ENCODE data around the gene GALNT16.

Gene GALNT16

GRCh38 chr14:69318901-69319475 is 59.0 kb downstream of the GALNT16 start:
- peak; percentile 17 for DNase-seq

DNA sequence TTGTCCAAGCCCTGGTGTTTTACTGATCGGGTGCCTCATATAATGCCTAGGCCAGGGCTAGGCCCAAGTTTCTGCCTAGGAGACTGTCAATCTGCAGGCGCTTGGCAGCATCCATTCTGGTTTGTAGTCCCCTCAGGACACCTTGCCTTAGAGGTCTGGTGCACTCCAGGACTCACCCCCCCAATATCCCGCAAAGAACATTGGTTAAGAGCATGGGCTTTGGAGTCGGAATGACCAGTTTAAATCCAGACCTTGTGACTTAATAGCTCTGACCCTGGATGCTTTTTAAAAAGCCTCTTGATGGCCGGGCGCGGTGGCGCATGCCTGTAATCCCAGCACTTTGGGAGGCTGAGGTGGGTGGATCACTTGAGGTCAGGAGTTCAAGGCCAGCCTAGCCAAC is 60.0 kb downstream of the GALNT16 start:
- DNase-seq: no peak

GRCh38 chr14:69320581-69321365 is 60.8 kb downstream of the GALNT16 start:
- DNase-seq: peak; percentile 54

GRCh38 chr14:69321601-69322330 is 61.8 kb downstream of the GALNT16 start:
- peak; percentile 57 for DNase-seq

DNA sequence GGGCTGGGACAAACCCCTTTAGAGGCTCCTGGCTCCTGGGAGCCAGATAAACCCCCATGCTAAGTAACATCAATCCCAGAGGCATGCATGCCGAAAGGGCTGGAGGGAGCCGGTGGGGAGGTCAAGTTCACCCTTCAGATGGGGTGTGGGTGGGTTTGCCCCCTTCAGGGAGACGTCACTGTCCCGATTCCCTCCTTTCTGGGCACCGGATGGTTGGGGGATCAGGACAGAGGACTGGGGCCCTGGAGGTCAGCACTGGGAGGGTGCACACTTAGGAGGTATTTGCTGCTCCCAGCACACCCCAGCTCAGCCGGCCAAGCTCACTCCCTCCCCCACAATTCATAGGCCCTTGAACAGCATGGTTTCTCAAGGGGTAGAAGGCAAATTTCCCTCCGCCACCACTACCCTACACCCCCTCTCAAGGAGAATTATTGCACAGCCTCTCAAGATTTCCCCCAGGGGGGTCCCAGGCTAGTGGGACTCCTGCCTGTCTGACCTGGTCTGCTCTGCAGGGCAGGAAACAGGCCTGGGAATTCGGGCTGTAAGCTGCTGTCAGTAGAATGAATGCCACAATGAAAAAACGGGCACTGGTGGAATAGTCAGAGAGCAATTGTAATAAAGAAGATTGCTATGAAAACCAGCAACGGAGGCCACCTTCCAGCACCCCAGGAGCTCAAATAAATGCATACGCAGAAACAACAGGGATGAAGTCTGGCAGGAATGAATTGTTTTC is 63.5 kb downstream of the GALNT16 start:
- DNase-seq: peak; percentile 50

- DNase-seq: peak; percentile 27
These were observed 64.0 kb downstream of the GALNT16 start for GRCh38 chr14:69323999-69324282.

GRCh38 chr14:69324341-69324931 is 64.5 kb downstream of the GALNT16 start:
- DNase-seq: peak; percentile 36

- DNase-seq: no peak
These were observed 65.1 kb downstream of the GALNT16 start for GRCh38 chr14:69325086-69325485.

- peak; percentile 27 for DNase-seq
These were observed 65.8 kb downstream of the GALNT16 start for GRCh38 chr14:69325646-69326265.

- peak; percentile 39 for DNase-seq
These were observed 66.7 kb downstream of the GALNT16 start for GRCh38 chr14:69326611-69327010.

- no peak for DNase-seq
These were observed 67.5 kb downstream of the GALNT16 start for GRCh38 chr14:69327507-69327906.

- DNase-seq: peak; percentile 60
These were observed 68.4 kb downstream of the GALNT16 start for GRCh38 chr14:69328317-69328716.

DNA sequence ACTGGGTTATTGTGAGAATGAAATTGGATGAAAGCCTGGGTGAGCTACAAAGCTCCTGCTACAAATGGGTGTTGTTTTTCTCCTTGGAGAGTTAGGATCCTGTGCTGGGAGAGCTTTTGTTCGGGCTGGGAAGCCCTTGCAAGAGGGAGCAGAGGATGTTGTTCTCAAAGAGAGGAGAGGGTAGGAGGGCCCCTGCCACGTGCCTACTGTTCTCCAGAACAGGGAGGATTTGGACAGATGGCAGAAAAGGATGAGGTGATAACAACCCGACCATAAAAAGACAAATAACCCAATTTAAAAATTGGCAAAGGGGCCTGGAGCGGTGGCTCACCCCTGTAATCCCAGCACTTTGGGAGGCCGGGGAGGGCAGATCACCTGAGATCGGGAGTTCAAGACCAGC is 68.8 kb downstream of the GALNT16 start:
- no peak for DNase-seq

DNA sequence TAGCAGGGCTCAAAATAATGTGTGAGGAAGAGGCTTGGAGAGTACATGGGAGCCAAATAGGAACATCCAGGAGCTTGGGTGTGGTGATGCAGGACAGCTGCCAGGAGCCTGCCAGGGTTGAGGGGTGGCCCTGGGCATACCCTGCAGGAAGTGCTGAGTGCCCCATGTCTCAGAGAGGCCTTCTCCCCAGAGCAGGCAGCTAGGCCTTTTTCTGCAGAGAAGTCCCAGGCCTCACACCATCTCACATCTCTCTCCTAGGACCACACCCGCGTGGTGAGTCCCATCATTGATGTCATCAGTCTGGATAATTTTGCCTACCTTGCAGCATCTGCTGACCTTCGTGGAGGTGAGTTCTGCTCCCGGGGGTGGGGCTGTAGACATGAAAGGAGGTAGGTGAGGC is 71.2 kb downstream of the GALNT16 start:
- DNase-seq: no peak

- DNase-seq: no peak
These were observed 72.9 kb downstream of the GALNT16 start for GRCh38 chr14:69332782-69333395.

GRCh38 chr14:69333791-69334337 is 73.9 kb downstream of the GALNT16 start:
- DNase-seq: no peak

- DNase-seq: no peak
These were observed 74.6 kb downstream of the GALNT16 start for GRCh38 chr14:69334576-69334975.

- no peak for DNase-seq
These were observed 75.4 kb downstream of the GALNT16 start for GRCh38 chr14:69335371-69335771.

DNA sequence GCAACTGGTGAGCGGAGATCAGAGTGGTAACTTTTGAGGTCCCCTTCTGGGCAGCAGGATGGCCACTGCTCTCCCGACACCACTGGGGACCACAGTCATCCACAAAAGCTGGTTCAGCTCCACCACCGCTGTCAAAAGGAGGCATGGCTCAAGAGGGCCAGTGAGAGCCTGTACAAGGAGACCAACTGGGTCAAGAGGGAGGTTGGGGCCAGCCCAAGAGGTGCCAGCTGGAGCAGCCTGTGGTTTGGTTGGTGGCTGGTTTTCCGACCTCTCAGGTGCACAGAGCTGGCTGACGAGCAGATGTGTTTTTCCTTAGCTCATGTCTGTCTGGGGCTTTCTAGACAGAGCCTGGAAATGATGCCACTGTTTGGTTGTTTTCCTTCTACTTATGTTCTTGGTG is 78.0 kb downstream of the GALNT16 start:
- DNase-seq: no peak

DNA sequence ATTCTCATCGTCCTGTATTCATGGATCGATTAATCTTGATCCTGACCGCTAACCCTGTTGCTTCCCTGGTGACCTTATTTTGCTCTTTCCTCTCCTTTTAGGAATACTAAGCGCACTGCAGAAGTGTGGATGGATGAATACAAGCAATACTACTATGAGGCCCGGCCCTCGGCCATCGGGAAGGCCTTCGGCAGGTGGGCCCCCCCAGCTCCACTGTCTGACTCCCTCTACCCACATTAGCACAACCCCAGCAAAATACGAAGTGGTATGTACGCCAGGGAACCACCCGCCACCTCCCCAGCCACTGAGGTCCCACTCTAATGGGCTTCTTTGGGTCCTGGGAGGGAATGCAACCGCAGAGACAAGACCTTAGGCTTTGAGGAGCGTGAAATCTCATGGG is 79.5 kb downstream of the GALNT16 start:
- DNase-seq: no peak

- DNase-seq: no peak
These were observed 83.1 kb downstream of the GALNT16 start for GRCh38 chr14:69342928-69343525.

Measured in activated effector memory CD4-positive, alpha-beta T cell treated with anti-CD3 and anti-CD28 coated beads, Interleukin-2, amount 50 U/mL, for 16 hours (primary cell).